GM21723 (cell line): Measurements from ENCODE around the gene IL17B.

Source experiments
- ATAC-seq: cut with Tn5 transposase; IDR thresholded peaks from one replicate; pipeline ENCODE4 v1.9.1; 2021; ENCODE audit warnings: mild to moderate bottlenecking, moderate library complexity; ENCODE audit not compliant: unreplicated experiment

Gene IL17B

DNA sequence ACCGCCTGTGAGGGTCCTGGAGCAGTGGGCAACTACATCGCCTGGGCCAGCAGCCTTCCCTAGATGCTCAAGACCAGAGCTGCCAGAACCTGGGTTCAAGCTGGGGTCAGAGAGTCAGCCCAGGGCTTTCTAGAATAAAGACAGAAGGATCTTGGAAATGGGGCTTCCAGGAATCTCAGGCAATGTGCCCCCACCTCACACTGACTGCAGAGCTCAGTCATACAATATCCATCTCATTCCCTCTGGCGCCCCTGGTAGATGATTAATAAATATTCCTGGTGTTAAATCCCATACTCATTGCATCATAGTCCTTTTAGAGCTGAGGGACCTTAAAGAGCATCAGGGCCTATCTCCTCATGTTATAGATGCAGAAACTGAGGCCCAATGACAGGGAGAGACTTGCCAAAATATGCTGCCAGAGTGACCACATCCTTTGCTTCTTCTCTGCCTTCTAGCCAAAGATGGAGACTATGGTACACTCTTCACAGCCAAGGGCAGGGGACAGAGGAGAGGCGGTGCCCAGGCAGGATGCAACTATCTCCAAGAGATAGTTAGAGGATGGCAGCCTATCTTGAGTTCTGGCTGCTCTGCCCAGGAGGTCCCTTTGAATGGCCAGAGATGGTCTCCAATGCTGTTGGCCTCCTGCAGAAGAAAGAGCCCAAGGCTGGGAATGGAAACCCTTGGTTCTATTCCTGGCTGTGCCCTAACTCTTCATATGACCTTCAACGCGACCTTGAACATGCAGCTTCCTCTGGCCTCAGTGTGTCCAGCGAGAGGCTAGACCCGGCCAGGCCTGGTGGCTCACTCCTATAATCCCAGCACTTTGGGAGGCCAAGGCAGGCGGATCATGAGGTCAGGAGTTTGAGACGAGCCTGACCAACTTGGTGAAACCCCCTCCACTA lies 36.2 kb upstream of the IL17B start:
- no peak for ATAC-seq

GRCh38 chr5:149414405-149415065 lies 35.4 kb upstream of the IL17B start:
- no peak for ATAC-seq

DNA sequence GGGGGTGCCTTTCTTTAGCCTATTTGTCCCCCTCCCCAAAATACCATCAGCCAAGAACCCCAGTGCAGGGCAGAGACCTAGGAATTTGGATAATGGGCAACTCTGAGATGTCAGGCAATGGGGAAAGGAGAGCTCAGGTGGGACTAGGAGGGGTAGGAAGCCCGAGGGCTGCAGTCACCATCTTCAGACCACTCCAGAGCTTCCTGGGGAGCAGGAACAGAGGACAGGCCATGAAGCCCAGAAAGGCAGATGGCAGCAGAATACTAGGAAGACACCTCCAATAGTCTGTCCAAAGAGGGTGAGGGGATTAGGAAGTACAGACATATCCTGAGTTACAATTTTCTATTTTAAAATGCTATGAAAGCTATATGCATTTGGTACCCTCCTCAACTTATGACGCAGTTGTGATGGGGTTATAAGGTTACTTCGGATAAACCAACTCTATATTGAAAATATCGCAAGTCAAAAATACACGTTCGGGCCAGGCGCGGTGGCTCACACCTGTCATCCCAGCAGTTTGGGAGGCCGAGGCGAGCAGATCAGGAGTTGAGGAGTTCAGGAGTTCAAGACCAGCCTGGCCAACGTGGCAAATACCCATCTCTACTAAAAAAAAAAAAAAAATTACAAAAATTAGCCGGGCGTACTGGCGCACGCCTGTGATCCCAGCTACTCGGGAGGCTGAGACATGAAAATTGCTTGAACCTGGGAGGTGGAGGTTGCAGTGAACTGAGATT lies 34.6 kb upstream of the IL17B start:
- no peak for ATAC-seq

DNA sequence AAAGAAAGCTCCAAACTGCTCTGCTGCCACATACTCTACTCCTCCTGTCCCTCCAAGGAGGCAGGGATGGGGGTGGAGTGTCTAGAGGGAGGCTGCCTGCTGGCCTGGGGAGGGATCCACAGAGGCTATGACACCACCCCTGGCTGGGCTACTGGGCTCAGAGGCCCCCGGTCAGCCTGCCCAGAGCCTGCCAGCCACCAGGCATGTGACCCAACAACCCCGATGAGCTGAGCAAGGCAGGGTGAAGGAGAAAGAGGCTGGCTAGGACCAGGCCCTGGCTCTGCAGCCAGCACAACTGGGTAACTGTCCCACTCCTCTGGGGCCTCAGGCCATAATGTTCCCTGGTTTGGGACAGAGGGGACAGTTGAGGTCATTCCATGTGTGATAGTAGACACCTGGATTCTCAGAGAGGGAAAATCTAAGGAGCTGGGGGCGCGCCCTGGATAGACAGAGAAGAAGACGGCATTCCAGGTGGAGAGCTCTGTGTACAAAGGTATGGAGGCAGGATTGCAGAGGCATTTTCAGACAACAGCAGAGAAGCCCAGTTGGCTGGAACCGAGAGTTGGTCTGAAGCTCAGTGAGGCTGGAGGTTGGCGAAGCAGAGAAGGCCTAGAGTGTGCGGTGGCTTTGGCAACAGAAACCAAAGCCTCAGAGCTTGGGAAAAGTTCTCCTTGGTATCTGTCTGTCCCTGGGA lies 33.8 kb upstream of the IL17B start:
- ATAC-seq: no peak

DNA sequence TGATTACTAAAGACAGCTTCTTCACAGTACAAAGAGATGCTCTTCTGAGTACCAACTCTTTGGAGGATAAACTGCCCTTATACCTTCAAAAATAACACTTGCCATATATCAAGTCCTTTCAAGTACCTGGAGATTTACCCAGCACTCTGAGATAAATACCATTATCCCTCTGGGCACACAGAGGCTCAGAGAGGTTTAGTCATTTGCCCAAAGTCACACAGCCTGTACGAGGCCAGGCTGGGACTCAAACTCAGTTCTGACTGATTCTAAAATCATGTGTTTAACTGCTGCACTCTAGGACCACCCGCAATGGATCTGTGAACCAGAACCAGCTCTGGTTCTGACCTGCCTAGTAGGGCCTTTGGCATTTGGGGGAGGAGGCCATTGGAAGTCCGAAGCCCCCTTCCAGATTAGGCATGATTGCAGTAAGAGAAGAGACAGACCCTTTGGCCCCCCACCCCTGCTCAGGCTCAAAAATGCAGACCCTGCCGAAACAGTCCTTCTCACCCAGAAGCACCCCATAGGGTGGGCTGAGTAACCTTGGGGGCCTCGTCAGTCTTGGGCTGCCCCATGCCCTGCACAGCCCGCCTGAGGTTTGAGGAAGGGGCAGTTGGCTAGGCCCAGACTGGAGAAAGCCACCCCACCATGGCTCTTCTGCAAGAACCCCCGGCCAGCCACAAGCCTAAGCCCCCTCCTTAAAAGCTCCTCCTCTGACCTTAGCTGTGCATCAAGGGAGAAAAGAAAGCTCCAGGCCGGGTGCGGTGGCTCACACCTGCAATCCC lies 32.8 kb upstream of the IL17B start:
- ATAC-seq: no peak

GRCh38 chr5:149410721-149411432 lies 31.8 kb upstream of the IL17B start:
- ATAC-seq: no peak

DNA sequence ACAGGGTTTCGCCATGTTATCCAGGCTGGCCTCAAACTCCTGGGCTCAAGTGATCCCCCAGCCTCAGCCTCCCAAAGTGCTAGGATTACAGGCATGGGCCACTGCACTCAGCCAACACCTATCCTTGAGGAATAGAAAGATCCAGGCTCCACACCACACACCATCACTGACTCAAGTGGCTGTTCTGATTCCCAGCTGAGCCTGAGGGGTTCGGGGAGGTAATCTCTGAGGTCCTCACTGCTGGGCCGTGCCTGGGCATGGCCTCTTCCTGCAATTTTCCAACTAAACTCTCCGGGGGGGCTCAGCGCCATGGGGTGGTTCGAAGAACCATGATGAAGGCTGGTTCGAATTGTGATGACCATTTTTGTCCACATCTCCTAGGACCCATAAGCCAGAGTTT lies 31.0 kb upstream of the IL17B start:
- no peak for ATAC-seq

- ATAC-seq: no peak
Measured at GRCh38 chr5:149409268-149409948, 30.3 kb upstream of the IL17B start.

DNA sequence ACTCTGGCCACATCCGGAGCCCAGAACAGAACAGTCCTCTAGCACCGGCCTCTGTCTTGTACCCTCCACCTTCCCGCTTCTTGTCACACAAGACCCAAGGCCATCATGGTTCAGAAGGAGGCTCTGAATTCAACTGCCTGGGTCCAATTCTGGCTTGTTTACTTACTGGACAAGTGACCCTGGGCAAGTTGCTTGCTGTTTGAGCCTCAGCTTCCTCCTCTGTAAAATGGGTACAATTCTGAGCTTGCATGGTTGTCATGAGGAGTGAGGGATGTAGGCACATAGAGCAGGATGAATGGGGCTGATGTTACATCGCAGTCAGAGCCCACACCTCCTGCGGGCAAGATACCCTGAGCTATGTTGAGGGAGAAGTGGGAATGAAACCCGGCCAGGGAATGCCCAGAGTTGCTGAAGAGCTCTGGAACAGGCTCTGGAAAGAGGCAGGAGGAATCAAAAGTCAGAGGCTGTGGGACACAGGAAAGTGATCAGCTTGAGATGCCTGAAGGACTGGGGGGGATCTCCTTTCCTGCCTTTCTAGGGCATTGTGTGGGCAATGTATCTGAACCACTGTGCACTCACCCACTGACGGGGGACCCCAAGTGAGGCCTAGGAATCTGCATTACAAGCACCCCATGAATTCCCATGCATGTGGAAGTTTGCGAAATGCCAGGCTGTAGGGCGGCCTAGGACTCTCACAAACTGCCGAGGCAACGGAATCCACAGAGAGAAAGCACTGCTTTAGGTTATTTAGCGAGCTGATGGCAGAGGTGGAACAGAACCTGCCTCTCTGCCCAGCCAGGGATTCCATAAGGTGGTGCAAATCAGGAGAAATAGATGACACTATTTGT lies 29.4 kb upstream of the IL17B start:
- ATAC-seq: no peak

DNA sequence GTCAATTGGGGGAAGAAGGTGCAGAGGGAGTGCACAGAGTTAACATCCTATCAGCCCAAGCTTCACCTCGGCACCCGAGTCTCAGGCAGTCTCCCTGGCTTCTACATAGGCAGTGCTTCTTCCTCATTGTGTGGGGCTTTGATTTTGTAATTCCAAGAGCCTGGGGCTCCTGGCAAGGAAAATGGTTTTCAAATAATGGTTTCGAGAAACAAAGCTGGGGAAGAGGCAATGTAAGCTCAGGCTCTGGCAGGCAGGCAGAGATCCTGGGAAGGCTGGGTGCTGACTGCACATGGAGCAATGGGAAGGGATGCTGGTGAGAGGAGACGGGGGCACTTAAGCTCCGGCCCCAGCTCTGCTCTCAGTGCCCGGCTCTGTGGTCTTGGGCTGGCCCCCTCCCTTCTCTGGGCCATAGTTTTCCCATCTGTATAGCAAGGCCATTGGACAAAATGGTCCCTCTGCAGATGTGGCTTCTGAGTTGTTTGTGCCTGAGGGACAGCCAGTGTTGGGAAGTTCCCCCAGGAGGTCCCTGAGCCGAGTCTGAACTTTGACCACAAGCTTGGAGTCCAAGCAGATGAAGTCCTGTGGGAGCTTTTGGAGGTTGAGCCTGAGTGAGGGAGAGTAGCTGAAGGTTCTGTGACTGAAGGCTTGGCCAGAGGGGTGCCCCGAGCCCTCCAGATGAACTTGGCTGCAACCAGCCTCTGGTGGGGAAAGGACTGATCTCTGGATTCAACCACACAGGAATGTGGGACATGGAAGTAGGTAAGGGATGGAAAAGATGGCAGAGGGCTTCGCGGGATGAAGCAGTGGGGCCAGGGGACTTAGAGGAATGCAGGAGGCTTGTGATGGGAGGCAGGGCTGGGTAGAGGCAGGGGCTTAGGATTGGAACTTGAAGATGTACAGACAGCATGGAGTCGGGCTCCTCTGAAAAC lies 28.5 kb upstream of the IL17B start:
- ATAC-seq: no peak

DNA sequence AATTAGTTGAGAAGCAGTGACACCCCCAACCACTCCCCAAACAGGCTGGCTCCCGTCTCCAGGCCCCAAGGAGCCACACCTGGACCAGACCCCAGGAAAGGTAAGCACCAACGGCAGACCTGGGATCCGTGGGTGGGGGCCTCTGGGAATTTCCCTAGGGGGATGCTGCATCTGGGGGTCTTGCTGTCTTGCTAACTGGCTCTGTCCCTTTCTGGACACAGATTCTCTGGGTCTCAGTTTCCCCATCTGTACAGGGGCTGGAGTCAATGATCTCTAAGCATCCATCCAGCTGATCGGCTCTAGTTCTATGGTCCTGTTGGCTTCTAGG lies 27.9 kb upstream of the IL17B start:
- ATAC-seq: no peak

DNA sequence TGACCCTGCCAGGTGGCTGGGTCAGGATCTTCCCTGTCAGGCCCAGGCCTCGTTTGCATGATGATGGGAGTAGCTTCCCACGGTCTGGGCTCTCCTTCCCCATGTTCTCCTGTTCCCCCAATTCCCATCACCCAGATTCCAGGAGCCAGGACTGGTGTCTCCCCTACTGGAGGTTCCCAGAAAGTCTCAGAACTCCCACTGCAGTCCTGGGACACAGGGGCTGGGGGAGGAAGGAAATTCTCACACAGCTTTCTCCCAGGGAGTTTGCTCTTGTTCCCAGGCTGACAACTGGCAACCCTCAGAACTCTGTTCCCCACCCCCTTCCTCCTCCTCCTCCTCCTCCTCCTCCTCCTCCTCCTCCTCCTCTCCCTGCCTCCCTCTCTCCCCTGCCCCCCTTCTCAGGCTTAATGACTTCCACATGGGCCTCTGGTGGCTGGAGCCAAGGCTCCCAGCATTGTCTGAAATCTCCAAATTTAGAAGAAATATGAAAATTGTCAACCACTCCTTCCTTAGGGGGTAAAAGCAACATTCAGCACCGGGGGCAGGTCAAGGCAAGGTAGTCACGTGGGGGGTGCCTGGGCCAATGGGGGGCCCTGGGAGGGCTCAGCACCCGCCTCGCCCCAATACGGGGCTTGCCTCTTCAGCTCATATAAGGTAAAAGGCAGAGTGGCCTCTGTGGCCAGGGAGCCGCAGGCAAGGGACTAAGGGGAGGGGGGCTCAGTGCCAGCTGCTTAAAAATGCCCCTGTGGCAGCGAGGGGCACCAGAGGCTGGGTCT lies 27.3 kb upstream of the IL17B start:
- ATAC-seq: no peak

GRCh38 chr5:149405550-149406202 lies 26.6 kb upstream of the IL17B start:
- no peak for ATAC-seq

DNA sequence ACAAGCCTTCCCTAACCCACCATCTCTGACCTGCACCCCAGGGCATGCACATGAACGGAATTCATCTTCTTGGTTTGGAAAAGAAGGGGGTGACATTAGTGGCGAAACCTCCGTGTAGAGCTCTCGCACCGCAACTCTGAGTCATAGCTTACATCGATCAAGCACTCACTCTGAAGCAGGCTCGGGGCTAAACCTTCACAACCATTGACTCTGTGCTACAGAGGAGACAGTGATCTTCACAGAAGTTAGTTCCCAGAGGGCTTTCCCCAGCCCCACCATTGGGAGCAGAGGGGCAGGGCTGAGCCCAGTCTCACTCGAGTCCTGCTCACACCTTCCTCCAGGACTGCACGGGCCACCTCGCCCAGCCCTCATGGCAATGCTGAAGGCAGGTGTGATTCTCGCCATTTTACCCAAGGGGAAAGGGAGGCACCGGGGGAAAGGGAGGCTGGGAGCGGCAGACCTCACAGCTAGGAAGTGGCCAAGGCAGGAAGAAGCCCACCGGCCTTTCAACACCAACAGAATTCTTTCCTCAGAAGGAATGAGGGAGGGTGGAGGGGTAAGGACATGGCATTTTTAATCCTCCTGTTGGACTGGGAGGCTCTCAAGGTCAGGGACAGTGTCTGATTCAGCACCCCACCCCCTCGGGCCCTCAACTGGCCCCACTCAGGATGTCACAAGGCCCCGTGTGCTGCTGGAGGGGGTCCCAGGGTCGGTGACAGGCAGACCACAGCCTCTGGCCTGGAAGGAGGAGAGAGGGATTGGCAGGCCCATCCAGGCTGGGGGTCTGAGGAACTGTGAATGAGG lies 25.9 kb upstream of the IL17B start:
- no peak for ATAC-seq
